ENCODE data around the gene GNAT3. TPM values are rescaled to one million over a fixed set of nuclear protein-coding genes. Genes with fewer than 3 reads are reported as not detected.

The GNAT3 gene
- polyA plus RNA-seq, 1 experiment = not detected

DNA sequence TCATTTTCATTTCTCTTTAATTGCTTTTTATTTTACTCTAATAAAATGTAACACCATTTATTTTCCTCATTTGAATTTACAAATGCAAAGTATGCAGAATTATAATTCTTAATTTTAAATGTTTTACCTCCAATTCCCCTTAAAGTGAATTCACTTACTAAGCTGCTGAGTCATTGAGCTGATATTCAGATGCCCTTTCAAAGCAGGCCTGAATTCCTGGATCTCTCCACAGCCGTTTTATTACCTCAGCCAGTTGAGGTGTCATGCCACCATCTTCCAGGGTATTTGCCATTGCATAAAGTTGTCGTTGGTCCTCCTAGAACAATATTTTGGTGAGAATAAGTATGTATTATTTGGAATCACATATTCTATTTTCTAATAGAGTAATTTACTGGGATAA lies 33.2 kb downstream of the GNAT3 start:
- Histone ChIP-seq H3K27me3 (ENCODE audit: control insufficient read depth, insufficient read depth, low read length) (no peaks in the 10 kb centered on the region), H3K36me3 (ENCODE audit: control insufficient read depth, insufficient read depth, low read length) (no peaks in the 10 kb centered on the region), H3K4me3 (ENCODE audit: low read depth, low read length) (no peak overlapping the region)
- CTCF ChIA-PET = no interaction called here
- POLR2A ChIA-PET = interaction anchor here (0.6 to 0.7 kb wide), 2 partner anchors 9 to 1624 kb away, joined by 3 to 4 read pairs; no protein-coding TSS in a partner anchor
- DNase-seq (ENCODE audit: low read depth) = no peak
- TF ChIP-seq CTCF (IDR thresholded peaks at IDR 0.05; ENCODE audit: insufficient read depth, low read depth, low read length) = no peak

GRCh38 chr7:80476035-80476434 lies 35.8 kb downstream of the GNAT3 start:
- Histone ChIP-seq H3K27me3 (ENCODE audit: control insufficient read depth, insufficient read depth, low read length) (no peaks in the 10 kb centered on the region), H3K4me3 (ENCODE audit: low read depth, low read length) (no peak overlapping the region), H3K36me3 (ENCODE audit: control insufficient read depth, insufficient read depth, low read length) (no peaks in the 10 kb centered on the region)
- ChIA-PET POLR2A (no interaction called here), CTCF (no interaction called here)
- no peak for DNase-seq (ENCODE audit: low read depth)
- TF ChIP-seq CTCF (IDR thresholded peaks at IDR 0.05; ENCODE audit: insufficient read depth, low read depth, low read length) = no peak

DNA sequence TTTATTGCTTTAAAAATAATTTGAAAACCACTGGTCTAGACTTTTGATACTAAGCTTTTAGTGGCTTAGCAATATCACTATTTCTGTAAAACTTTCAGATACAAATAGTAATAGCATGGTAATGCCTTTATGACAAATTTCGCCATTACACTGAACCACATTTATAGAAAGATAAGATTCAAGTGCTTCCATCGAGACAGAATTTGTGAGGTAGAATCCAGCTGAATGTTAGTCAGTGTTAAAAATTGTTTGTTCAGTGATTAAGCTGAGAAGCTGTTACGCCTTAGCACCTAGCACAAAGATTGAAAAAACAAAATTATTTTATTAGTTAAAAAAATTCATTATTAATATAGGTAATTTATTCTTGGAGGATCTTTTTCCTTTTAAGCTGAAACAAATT lies 36.5 kb downstream of the GNAT3 start:
- no peaks in the 10 kb centered on the region for H3K36me3 ChIP-seq (ENCODE audit: control insufficient read depth, insufficient read depth, low read length)
- TF ChIP-seq CTCF (IDR thresholded peaks at IDR 0.05; ENCODE audit: insufficient read depth, low read depth, low read length) = no peak
- DNase-seq (ENCODE audit: low read depth) = no peak
- no peaks in the 10 kb centered on the region for H3K27me3 ChIP-seq (ENCODE audit: control insufficient read depth, insufficient read depth, low read length)
- no peak overlapping the region for H3K4me3 ChIP-seq (ENCODE audit: low read depth, low read length)
- CTCF ChIA-PET = no interaction called here
- POLR2A ChIA-PET = no interaction called here

GRCh38 chr7:80473751-80474150 lies 38.1 kb downstream of the GNAT3 start:
- ChIA-PET CTCF (interaction anchor here (1.2 kb wide), 1 partner anchor 45 kb away, joined by 3 read pairs; no protein-coding TSS in a partner anchor), POLR2A (no interaction called here)
- DNase-seq (ENCODE audit: low read depth) = no peak
- H3K36me3 ChIP-seq (ENCODE audit: control insufficient read depth, insufficient read depth, low read length) = no peaks in the 10 kb centered on the region
- TF ChIP-seq CTCF (IDR thresholded peaks at IDR 0.05; ENCODE audit: insufficient read depth, low read depth, low read length) = no peak
- H3K4me3 ChIP-seq (ENCODE audit: low read depth, low read length) = no peak overlapping the region
- H3K27me3 ChIP-seq (ENCODE audit: control insufficient read depth, insufficient read depth, low read length) = no peaks in the 10 kb centered on the region

- H3K4me3 ChIP-seq (ENCODE audit: low read depth, low read length) = no peak overlapping the region
- no peaks in the 10 kb centered on the region for H3K36me3 ChIP-seq (ENCODE audit: control insufficient read depth, insufficient read depth, low read length)
- TF ChIP-seq CTCF (IDR thresholded peaks at IDR 0.05; ENCODE audit: insufficient read depth, low read depth, low read length) = no peak
- H3K27me3 ChIP-seq (ENCODE audit: control insufficient read depth, insufficient read depth, low read length) = no peaks in the 10 kb centered on the region
- ChIA-PET POLR2A (no interaction called here), CTCF (interaction anchor here (0.7 to 1.2 kb wide), 2 partner anchors 15 to 209 kb away, joined by 3 read pairs; no protein-coding TSS in a partner anchor)
- DNase-seq (ENCODE audit: low read depth) = no peak
These were observed 39.2 kb downstream of the GNAT3 start for GRCh38 chr7:80472491-80473200.

All from BJ (cell line).